GM23248 (cell line): Measurements from ENCODE around the gene ZNF134.

ENCODE experiments used
- EZH2 ChIP-seq: fragments of 200-600 bp; sonication (generic); IDR thresholded peaks from 2 replicates; pipeline ENCODE4 v1.6.1; 2018; ENCODE audit warnings: antibody characterized with exemption, mild to moderate bottlenecking; ENCODE audit not compliant: insufficient read depth, poor library complexity, severe bottlenecking
- EZH2phosphoT487 ChIP-seq: fragments of 200-600 bp; sonication (generic); IDR thresholded peaks from 2 replicates; pipeline ENCODE4 v1.6.1; 2018; ENCODE audit warnings: antibody characterized with exemption, moderate library complexity, mild to moderate bottlenecking, low read depth; ENCODE audit not compliant: insufficient read depth

DNA sequence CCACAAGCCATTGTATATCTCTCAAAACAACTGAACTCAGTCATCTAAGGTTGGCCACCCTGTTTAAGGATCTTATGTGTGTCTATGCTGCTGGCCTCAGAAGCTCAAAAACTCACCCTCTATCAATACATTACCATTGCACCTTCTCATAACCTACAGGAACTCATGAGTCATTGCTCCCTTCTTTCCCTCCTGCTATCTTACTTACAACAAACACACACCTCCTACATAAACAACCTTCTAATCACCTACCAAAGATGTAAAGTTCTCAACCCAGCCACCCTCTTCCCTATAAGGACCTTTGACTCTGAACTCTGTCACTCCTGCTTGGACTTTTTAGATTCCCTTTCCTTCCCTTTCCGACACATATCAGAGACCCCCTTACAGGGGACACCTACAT is 41.4 kb downstream of the ZNF134 start:
- TF ChIP-seq EZH2phosphoT487 (no peak), EZH2 (no peak)
